OCI-LY7 (cell line): Measurements from ENCODE around the gene CHST11.
"Not testable (repeated sequence)": the region's sequence is repeated elsewhere in the genome, so short reads cannot be mapped to it uniquely, and the experiment has no call there.

Experiments used
- EZH2phosphoT487 ChIP-seq: fragments of 200-600 bp; sonication (generic); IDR thresholded peaks from 2 replicates; pipeline ENCODE4 v1.6.1; 2018; ENCODE audit warnings: low read depth, borderline replicate concordance, mild to moderate bottlenecking, mixed run types, antibody characterized with exemption, low read length, moderate library complexity, mixed read lengths
- TF ChIP-seq, protein P1 (sequence below): fragments of 200-600 bp; sonication (generic); conservative IDR thresholded peaks from 2 replicates; pipeline ENCODE4 v1.5.1; 2014; ENCODE audit warnings: mild to moderate bottlenecking, antibody characterized with exemption, low read length, moderate library complexity, mixed read lengths

DNA sequence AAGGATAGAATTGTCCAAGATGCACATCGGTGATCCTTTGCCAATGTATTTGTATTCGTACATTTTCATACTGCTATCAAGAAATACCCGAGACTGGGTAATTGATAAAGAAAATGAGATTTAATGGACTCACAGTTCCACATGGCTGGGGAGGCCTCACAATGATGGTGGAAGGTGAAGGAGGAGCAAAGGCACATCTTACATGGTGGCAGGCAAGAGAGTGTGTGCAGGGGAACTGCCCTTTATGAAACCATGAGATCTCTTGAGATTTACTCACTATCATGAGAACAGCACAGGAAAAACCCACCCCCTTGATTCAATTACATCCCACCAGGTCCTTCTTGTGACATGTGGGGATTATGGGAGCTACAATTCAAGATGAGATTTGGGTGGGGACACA lies 107.9 kb downstream of the CHST11 start:
- TF ChIP-seq, protein P1, sequence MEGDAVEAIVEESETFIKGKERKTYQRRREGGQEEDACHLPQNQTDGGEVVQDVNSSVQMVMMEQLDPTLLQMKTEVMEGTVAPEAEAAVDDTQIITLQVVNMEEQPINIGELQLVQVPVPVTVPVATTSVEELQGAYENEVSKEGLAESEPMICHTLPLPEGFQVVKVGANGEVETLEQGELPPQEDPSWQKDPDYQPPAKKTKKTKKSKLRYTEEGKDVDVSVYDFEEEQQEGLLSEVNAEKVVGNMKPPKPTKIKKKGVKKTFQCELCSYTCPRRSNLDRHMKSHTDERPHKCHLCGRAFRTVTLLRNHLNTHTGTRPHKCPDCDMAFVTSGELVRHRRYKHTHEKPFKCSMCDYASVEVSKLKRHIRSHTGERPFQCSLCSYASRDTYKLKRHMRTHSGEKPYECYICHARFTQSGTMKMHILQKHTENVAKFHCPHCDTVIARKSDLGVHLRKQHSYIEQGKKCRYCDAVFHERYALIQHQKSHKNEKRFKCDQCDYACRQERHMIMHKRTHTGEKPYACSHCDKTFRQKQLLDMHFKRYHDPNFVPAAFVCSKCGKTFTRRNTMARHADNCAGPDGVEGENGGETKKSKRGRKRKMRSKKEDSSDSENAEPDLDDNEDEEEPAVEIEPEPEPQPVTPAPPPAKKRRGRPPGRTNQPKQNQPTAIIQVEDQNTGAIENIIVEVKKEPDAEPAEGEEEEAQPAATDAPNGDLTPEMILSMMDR, result not testable (repeated sequence)
- TF ChIP-seq EZH2phosphoT487, result not testable (repeated sequence)
